Sigmoid colon (tissue), 3 donors: ENCODE results near the gene PRKCA.

ENCODE experiments used
- CTCF ChIP-seq, 4 experiments: fragments of 450-650 bp in 3 of 4; fragments of 200-600 bp in 1 of 4; IDR thresholded peaks; one replicate each; pipeline ENCODE4 v1.5.1; 2016 to 2019; ENCODE audit warnings: antibody characterized with exemption in 4 of 4, mild to moderate bottlenecking in 3 of 4, moderate library complexity in 2 of 4
- POLR2A ChIP-seq, 2 donors: fragments of 450-650 bp; IDR thresholded peaks; one replicate each; pipeline ENCODE4 v1.6.1; 2016; ENCODE audit warnings: antibody characterized with exemption in 2 of 2, mild to moderate bottlenecking in 2 of 2, moderate library complexity in 2 of 2

- TF ChIP-seq CTCF (IDR thresholded peaks at IDR 0.05) (no peak), POLR2A (IDR thresholded peaks at IDR 0.05) (no peak)
Observed at GRCh38 chr17:66822009-66822408, 519.6 kb downstream of the PRKCA start.
